Cardiac muscle cell (in vitro differentiated cells and primary cell): ENCODE results near the gene HAPLN3. TPM values are rescaled to one million over a fixed set of nuclear protein-coding genes. Genes with fewer than 3 reads are reported as not detected.
A peak's percentile ranks its signal among the peaks of the same experiment; 100 is the strongest.

Experiments used
- DNase-seq, 2 donors: peaks; one replicate each; pipeline versions ENCODE4 v3.0.0 to v3.0.0-alpha.2; 2010 to 2017; ENCODE audit warnings: low read depth in 1 of 2, low spot score in 1 of 2
- H3K27ac ChIP-seq: fragments of 200-600 bp; sonication (generic); 2 replicates; pipeline ENCODE4 v1.5.1; 2016
- H3K27me3 ChIP-seq: fragments of 200-600 bp; sonication (generic); 2 replicates; pipeline ENCODE4 v1.6.0; 2016; ENCODE audit warnings: control low read depth
- H3K36me3 ChIP-seq: fragments of 200-600 bp; sonication (generic); 2 replicates; pipeline ENCODE4 v1.5.1; 2016; ENCODE audit warnings: control low read depth
- H3K4me1 ChIP-seq: fragments of 200-600 bp; sonication (generic); 2 replicates; pipeline ENCODE4 v1.8.1; 2017; ENCODE audit warnings: low read depth, mild to moderate bottlenecking, mixed run types
- H3K4me3 ChIP-seq: fragments of 200-600 bp; sonication (generic); 2 replicates; pipeline ENCODE4 v1.5.1; 2016; ENCODE audit warnings: mild to moderate bottlenecking
- H3K9me3 ChIP-seq: fragments of 200-600 bp; sonication (generic); 2 replicates; pipeline ENCODE4 v1.5.1; 2017; ENCODE audit warnings: low read depth, mild to moderate bottlenecking, control low read depth
- CTCF ChIP-seq: IDR thresholded peaks from 2 replicates; pipeline ENCODE4 v1.5.1; 2012; ENCODE audit warnings: low read depth, mild to moderate bottlenecking, low read length
- polyA plus RNA-seq: library from polyadenylated mRNA; unstranded; fragments of >200 nt; fragmentation: Nextera tagmentation; extraction: Ambion mirVana; gene quantifications from 2 replicates; pipeline ENCODE4 v1.2.1, GENCODE V29; 2016
- total RNA-seq: library from RNA; depleted of rRNA; stranded (reverse); fragments of >200 nt; gene quantifications from 2 replicates; pipeline ENCODE4 v1.2.3, GENCODE V29; 2016

The HAPLN3 gene
- total and polyA plus RNA-seq, 2 experiments from 2014 or later: 6.8 to 21.7 TPM

DNA sequence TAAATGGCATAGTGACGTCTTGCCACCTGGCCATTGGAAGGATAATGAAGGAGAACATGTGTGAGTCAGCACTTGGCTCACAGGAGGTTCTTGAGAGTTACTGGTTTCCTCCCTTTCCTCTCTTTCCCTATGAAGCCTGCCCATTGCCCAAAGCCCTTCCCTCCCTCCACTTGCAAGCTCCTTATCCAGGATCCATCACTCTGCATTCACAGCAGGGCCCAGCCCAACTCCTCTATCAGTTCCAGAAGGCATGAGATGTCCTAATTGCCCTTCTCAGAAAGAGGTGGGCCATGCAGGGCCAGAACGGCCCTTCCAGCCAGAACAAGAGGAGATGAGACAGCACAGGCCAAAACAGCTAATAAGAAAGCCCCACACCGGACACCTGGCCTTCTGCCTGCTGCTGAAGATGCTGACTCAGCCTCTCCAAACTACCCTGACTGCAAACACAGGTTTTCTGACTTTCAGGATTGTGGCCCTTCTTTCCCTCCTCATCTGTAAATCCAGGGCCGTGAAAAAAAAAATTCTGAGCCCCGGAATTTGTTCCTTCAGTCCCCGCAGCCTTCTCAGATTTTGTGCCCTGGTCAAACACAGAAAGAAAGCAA lies 29.7 kb downstream of the HAPLN3 start:
- H3K9me3 ChIP-seq: no peaks in the 10 kb centered on the region
- H3K4me1 ChIP-seq: no peaks in the 10 kb centered on the region
- no peaks in the 10 kb centered on the region for H3K27me3 ChIP-seq
- no peak overlapping the region for H3K4me3 ChIP-seq
- H3K27ac ChIP-seq: no peak overlapping the region
- H3K36me3 ChIP-seq: no peaks in the 10 kb centered on the region
- DNase-seq: peak in 1 of 2 donors; percentile 25
- no peak for TF ChIP-seq CTCF

GRCh38 chr15:88864861-88865497 lies 30.4 kb downstream of the HAPLN3 start:
- H3K27me3 ChIP-seq: no peaks in the 10 kb centered on the region
- H3K9me3 ChIP-seq: no peaks in the 10 kb centered on the region
- H3K4me3 ChIP-seq: no peak overlapping the region
- no peak for TF ChIP-seq CTCF
- H3K27ac ChIP-seq: no peak overlapping the region
- no peaks in the 10 kb centered on the region for H3K36me3 ChIP-seq
- no peak for DNase-seq
- no peaks in the 10 kb centered on the region for H3K4me1 ChIP-seq

DNA sequence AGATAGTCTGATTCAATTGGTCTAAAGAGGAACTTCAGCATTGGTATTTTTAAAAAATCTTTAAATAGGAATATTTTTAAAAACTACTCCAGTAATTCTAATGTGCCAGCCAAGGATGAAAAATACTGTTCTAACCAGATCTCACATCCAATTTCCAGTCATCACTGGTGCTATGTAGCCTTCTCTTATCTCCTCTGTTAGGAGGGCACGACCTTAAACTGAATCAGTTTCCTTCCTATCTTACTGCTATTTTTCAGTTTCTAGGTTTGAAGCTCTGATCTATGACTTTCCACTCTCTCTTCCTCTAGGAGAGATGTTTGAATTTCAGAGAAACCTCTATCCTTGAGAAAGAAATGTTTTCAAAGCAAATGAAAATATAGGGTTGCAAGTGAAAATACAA lies 31.9 kb downstream of the HAPLN3 start:
- Histone ChIP-seq H3K9me3 (no peaks in the 10 kb centered on the region), H3K27ac (no peak overlapping the region), H3K4me1 (no peaks in the 10 kb centered on the region), H3K4me3 (no peak overlapping the region), H3K36me3 (no peaks in the 10 kb centered on the region), H3K27me3 (no peaks in the 10 kb centered on the region)
- TF ChIP-seq CTCF: no peak
- DNase-seq: no peak

GRCh38 chr15:88860212-88860611 lies 35.1 kb downstream of the HAPLN3 start:
- Histone ChIP-seq H3K9me3 (no peaks in the 10 kb centered on the region), H3K4me1 (no peaks in the 10 kb centered on the region)

GRCh38 chr15:88859550-88859949 lies 35.8 kb downstream of the HAPLN3 start:
- no peak for TF ChIP-seq CTCF
- H3K27ac ChIP-seq: no peak overlapping the region
- H3K36me3 ChIP-seq: no peaks in the 10 kb centered on the region
- H3K9me3 ChIP-seq: no peaks in the 10 kb centered on the region
- H3K27me3 ChIP-seq: no peaks in the 10 kb centered on the region
- no peak for DNase-seq
- H3K4me3 ChIP-seq: no peak overlapping the region
- H3K4me1 ChIP-seq: no peaks in the 10 kb centered on the region

More at GRCh38 chr15:88860212-88860611, 35.1 kb downstream of the HAPLN3 start:
- no peak for TF ChIP-seq CTCF
- no peak overlapping the region for H3K4me3 ChIP-seq
- DNase-seq: no peak
- H3K27ac ChIP-seq: no peak overlapping the region
- no peaks in the 10 kb centered on the region for H3K36me3 ChIP-seq
- H3K27me3 ChIP-seq: no peaks in the 10 kb centered on the region
